ENCODE measurements around the gene QSOX2.

QSOX2 gene

GRCh38 chr9:136171801-136172411, 73.7 kb downstream of the QSOX2 start:
- H3K27ac ChIP-seq (ENCODE audit: poor library complexity, severe bottlenecking), result no peak overlapping the region
- no peak for TF ChIP-seq CTCF (IDR thresholded peaks at IDR 0.05; ENCODE audit: poor library complexity, severe bottlenecking)
- H3K27me3 ChIP-seq (ENCODE audit: insufficient read depth, poor library complexity, severe bottlenecking), result peaks cover 13% of the 10 kb centered on the region

GRCh38 chr9:136171009-136171800, 74.4 kb downstream of the QSOX2 start:
- no peak for DNase-seq (ENCODE audit: low spot score)

More at GRCh38 chr9:136171801-136172411, 73.7 kb downstream of the QSOX2 start:
- no peaks in the 10 kb centered on the region for H3K4me1 ChIP-seq (ENCODE audit: insufficient read depth, poor library complexity, severe bottlenecking)
- ATAC-seq (ENCODE audit: low read depth), result no peak
- no peak overlapping the region for H3K4me3 ChIP-seq (ENCODE audit: severe bottlenecking)
- no peaks in the 10 kb centered on the region for H3K9me3 ChIP-seq (ENCODE audit: severe bottlenecking)
- H3K36me3 ChIP-seq (ENCODE audit: low read depth), result no peaks in the 10 kb centered on the region
- no peak for DNase-seq (ENCODE audit: low spot score)

GRCh38 chr9:136170006-136170901, 75.4 kb downstream of the QSOX2 start:
- peak; percentile 51 for TF ChIP-seq CTCF (IDR thresholded peaks at IDR 0.05; ENCODE audit: poor library complexity, severe bottlenecking)
- DNase-seq (ENCODE audit: low spot score) (no peak), ATAC-seq (ENCODE audit: low read depth) (peak; percentile 59; the same call in 2 of the 3 replicates)
- H3K9me3 ChIP-seq (ENCODE audit: severe bottlenecking), result no peaks in the 10 kb centered on the region
- peaks cover 13% of the 10 kb centered on the region for H3K27me3 ChIP-seq (ENCODE audit: insufficient read depth, poor library complexity, severe bottlenecking)
- no peak overlapping the region for H3K4me3 ChIP-seq (ENCODE audit: severe bottlenecking)
- no peaks in the 10 kb centered on the region for H3K36me3 ChIP-seq (ENCODE audit: low read depth)
- H3K4me1 ChIP-seq (ENCODE audit: insufficient read depth, poor library complexity, severe bottlenecking), result no peaks in the 10 kb centered on the region
- H3K27ac ChIP-seq (ENCODE audit: poor library complexity, severe bottlenecking), result no peak overlapping the region

More at GRCh38 chr9:136171009-136171800, 74.4 kb downstream of the QSOX2 start:
- H3K9me3 ChIP-seq (ENCODE audit: severe bottlenecking), result no peaks in the 10 kb centered on the region
- no peak overlapping the region for H3K27ac ChIP-seq (ENCODE audit: poor library complexity, severe bottlenecking)
- TF ChIP-seq CTCF (IDR thresholded peaks at IDR 0.05; ENCODE audit: poor library complexity, severe bottlenecking), result no peak
- ATAC-seq (ENCODE audit: low read depth), result no peak; the same call in 2 of the 3 replicates
- H3K4me3 ChIP-seq (ENCODE audit: severe bottlenecking), result no peak overlapping the region
- H3K4me1 ChIP-seq (ENCODE audit: insufficient read depth, poor library complexity, severe bottlenecking), result no peaks in the 10 kb centered on the region
- H3K36me3 ChIP-seq (ENCODE audit: low read depth), result no peaks in the 10 kb centered on the region
- peaks cover 13% of the 10 kb centered on the region for H3K27me3 ChIP-seq (ENCODE audit: insufficient read depth, poor library complexity, severe bottlenecking)

- no peaks in the 10 kb centered on the region for H3K9me3 ChIP-seq (ENCODE audit: severe bottlenecking)
- H3K27me3 ChIP-seq (ENCODE audit: insufficient read depth, poor library complexity, severe bottlenecking), result peaks cover 13% of the 10 kb centered on the region
- ATAC-seq (ENCODE audit: low read depth) (no peak), DNase-seq (ENCODE audit: low spot score) (no peak)
- H3K27ac ChIP-seq (ENCODE audit: poor library complexity, severe bottlenecking), result no peak overlapping the region
- no peaks in the 10 kb centered on the region for H3K36me3 ChIP-seq (ENCODE audit: low read depth)
- no peaks in the 10 kb centered on the region for H3K4me1 ChIP-seq (ENCODE audit: insufficient read depth, poor library complexity, severe bottlenecking)
- no peak overlapping the region for H3K4me3 ChIP-seq (ENCODE audit: severe bottlenecking)
- no peak for TF ChIP-seq CTCF (IDR thresholded peaks at IDR 0.05; ENCODE audit: poor library complexity, severe bottlenecking)
Measured at GRCh38 chr9:136169495-136169894, 76.1 kb downstream of the QSOX2 start.
